NCI-H2081 treated with DMSO at 0.1 percent for 48 hours (cell line): ENCODE data around the gene RAET1G.
"Not testable (repeated sequence)": the region's sequence is repeated elsewhere in the genome, so short reads cannot be mapped to it uniquely, and the experiment has no call there.

Experiments
- DNase-seq: peaks from one replicate; lab custom pipeline; 2025; lab: John Stamatoyannopoulos, UW

The RAET1G gene

DNA sequence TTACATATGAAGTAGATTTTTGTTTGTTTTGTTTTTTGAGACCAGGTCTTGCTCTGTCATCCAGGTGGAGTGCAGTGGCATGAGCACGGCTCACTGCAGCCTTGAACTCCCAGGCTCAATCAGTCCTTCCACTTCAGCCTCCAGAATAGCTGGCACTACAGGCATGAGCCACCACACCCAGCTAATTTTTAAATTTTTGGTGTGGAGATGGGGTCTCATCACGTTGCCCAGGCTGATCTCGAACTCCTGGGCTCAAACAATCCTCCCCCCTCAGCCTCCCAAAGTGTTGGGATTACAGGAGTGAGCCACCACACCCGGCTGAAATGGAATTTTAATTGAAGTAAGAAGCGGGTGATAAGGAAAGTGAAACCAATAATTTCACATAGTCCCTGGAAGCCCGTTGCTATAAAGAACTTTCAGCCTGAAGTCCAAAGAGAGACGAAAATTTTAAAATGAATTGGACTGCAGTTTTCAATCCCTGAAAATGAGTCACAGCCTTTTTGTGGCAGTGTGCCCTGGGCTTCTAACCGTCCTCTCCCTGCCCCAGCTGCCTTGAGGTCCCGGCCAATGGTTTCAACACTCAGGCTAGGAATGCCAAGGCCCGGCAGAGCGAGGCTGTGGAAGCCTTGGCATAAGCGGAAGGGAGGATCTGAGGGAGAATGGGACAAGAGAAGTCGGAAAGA, 25.8 kb downstream of the RAET1G start:
- DNase-seq: no peak

DNA sequence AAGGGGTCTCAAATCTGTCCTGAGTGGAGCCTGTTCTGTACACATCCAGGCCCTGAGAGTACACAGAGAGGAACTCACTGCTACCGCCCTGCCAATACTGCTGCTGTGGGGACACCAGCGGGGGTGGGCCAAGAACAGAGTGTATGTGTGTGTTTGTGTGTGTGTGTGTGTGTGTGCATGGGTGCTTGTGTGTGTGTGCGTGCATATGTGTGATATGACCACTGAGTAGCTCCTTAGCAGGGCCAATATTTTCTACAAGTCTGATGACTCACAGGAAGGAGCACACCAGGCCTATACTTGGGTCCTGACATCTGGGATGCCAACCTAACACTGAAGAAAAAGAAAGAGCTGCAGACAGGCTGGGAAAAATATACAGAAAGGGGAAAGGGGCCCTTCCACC, 26.4 kb downstream of the RAET1G start:
- DNase-seq: no peak

DNA sequence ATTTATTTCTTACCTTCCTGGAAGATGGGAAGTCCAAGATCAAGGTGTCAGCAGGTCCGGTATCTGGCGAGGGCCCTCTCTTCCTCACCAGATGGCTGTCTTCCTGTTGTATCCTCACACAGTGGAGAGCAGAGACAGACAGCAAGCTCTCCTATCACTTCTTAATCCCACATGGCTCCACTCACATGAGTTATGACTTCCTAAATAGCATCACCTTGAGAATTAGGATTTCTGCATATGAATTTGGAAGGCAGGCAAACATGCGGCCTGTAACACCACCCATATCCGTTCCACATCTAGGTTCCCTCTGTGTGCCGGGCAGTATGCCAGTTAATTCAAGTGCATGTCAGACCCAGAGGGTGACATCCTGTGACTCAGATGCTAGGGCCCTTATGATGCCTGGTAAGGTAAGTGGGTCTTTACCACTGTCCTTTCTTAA, 27.1 kb downstream of the RAET1G start:
- peak; percentile 8 for DNase-seq

DNA sequence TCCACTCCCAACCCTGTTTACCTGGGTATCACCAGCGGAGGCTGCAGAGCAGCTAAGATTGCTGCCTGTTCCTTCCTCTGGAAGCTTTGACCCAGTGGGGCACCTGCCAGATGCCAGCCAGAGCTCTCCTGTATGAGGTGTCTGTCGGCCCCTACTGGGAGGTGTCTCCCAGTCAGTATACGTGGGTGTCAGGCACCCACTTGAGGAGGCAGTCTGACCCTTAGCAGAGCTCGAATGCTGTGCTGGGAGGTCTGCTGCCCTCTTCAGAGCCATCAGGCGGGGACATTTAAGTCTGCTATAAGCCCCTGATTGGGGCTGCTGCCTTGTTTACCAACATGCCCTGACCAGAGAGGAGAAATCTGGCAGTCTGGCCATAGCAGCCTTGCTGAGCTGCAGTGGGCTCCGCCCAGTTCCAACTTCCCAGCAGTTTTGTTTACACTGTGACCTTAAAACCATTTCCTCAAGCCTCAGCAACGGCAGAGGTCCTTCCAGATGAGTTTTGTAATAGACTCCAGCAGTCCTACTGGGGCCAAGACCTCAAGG, 27.8 kb downstream of the RAET1G start:
- DNase-seq: no peak

DNA sequence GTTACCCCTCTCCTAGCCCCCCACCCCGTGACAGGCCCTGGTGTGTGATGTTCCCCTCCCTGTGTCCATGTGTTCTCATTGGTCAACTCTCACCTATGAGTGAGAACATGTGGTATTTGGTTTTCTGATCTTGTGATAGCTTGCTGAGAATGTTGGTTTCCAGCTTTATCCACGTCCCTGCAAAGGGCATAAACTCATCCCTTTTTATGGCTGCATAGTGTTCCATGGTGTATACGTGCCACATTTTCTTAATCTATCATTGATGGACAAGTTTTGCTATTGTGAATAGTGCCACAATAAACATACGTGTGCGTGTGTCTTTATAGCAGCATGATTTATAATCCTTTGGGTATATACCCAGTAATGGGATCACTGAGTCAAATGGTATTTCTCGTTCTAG, 31.1 kb downstream of the RAET1G start:
- DNase-seq: not testable (repeated sequence)

DNA sequence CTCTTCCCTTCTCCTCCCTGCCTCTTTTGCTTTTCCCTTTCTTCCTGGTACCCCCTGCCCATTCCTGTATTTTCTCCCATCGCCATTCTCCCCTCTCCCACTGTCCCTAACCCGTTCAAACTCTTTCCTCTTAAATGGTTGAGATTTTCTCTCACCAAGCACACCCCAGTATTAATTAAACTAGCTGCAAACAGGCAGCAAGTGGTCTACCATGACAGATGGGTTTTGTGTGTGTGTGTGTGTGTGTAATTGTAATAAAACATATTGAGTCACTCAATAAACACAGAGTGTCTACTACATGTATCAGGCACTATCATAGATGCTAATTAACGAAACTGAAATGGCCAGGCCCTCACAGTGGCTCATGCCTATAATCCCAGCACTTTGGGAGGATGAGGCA, 31.7 kb downstream of the RAET1G start:
- no peak for DNase-seq

DNA sequence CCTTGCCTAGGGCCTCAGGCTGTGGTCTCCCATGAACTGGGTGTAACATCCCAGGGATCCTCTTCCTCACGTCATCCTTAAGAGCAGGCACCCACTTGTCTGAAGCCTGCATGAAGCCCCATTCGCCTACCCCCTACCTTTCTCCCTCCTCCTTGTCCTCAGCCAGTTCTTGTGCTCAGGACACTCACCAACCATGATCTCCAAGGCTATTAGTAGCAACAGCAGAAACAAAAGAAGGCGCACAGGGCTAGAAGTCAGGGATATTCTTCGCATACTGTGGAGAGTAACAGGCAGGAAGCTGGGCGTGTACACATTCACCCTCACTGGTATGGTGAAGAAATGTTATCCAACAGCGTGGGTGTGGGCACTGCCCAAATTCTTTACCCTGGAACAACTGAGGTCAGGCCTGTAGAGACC, 32.3 kb downstream of the RAET1G start:
- DNase-seq: no peak

DNA sequence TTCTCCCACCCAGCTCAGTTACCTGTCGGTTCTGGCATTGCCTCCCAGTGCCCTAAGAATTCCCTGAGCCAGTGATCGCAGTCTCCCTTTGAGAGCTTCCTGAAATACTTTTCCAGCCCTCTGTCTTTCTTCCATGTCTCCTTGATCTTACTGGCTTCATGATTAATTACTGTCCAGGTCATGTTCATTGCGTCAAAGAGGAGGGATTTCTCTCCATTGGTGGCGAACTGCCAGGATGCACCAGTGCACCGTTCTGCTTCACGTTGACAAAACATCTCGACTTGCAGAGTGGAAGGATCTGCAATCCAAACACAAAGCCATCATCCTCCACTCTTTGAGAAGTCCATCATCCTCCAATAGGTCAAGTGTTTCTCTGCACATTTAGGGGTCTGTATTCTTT, 33.6 kb downstream of the RAET1G start:
- DNase-seq: no peak

DNA sequence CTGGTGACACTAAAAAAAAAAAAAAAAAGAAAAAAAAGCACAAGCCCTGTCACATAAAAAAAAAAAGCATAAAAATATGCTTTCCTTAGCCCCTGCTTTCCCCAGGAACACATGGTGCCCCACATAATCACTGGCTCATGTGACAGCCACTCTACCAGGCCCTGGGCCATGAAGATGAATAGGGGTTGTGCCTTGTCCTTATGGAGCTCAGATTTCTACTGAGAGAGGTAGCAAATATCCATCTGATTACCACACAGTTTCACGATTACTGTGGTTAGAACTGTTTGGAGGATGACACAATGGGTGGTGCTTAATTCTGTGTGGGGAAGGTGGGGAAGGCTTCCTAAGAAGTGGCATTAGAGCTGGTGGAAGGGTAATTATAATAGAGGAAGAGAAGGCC, 34.3 kb downstream of the RAET1G start:
- DNase-seq: no peak

DNA sequence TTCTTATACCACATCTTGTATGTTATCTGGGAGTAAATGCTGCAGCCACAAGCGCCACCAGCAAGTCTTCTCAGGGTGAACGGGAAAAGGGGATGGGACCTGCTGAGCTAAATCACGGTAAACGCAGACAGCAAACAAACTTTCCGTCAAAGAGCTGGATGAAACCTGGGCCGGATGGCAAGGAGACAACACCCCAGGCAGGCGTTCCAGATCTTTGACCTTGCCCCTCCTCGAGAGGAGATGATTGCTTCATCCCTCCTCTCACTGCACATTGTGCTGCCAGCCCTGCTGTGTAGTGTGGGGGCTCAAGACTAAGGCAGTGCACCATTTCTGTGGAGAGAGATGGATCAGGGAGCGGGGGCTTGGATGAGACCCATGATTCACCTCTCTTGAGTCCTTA, 34.8 kb downstream of the RAET1G start:
- no peak for DNase-seq

DNA sequence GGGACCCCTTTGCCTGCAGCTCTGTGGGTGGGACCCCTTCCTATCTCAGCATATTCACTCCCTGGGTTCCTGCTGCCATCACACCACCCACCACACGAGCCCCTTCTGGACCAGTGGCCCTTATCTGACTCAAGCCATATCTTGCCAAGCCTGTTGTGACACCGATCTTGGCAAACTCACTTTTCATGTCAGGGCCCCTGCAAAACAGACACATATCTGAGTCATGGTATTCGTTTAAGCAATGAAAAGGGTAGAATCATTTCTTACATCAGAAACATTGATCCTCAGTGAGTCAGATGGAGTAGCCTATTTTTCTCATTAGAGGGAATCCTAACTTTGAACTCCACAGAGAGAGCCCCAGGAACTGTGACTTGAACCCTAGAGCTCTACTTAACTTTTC, 35.6 kb downstream of the RAET1G start:
- DNase-seq: no peak

DNA sequence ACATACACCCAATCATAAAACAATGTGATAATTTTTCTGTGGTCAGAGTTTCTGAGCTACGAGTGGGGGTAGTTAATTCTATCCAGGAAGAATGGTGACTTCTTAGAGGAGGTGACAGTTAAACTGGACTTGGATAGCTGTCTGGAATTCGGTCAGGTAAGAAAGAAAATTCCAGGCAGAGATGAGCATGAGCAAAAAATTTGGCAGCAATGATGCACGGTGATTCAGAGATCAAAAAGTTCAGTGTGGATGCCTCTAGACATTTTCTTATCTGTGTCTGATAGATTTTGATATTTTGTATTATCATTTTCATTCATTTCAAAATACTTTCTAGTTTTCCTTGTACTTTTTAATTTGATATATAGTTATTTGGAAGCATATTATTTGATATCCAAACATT, 37.0 kb downstream of the RAET1G start:
- no peak for DNase-seq

DNA sequence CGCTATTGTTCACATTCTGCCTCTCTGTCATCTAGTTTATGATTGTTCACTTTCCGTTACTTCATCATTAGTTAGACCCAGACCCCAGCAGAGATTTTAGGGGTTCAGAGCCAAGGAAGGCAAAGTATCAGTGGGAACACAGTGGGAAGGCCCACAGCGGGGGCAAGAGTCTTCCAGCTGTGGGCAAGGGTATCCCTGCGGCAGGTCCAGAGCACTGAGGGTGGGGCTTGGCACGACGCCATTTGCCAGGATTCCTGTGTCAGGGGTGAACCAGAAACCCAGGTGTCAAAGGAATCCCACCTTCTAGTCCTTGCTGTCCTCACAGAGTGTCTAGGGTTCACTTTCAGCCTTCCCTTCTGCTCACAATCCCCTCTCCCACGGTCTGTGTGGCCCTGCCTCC, 38.3 kb downstream of the RAET1G start:
- no peak for DNase-seq

DNA sequence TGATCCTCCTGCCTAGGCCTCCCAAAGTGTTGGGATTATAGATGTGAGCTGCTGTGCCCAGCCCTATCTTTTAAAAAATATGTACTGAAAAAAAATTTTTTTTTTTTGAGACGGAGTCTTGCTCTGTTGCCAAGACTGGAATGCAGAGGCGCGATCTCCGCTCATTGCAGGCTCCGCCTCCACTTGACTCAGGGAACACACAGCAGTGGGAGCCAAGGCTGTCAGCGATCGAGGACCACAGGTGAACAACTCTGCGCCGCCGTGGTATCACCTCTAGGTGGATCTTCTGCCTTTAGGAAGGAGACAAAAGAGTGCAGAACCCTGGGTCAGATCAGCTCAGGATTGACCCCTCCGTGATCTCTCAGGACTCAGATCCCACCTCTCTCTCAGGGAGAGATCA, 38.7 kb downstream of the RAET1G start:
- DNase-seq: no peak

DNA sequence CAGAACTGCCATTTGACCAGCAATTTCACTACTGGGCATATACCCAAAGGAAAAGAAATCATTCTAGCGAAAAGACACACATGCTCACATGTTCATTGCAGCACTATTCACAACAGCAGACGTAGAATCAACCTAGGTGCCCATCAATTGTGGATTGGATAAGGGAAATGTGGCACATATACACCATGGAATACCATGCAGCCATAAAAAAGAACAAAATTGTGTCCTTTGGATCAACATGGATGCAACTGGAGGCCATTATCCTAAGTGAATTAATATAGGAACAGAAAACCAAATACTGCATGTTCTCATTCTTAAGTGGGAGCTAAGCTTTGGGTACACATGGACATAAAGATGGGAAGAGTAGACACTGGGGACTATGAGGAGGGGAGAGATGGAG, 41.1 kb downstream of the RAET1G start:
- no peak for DNase-seq

DNA sequence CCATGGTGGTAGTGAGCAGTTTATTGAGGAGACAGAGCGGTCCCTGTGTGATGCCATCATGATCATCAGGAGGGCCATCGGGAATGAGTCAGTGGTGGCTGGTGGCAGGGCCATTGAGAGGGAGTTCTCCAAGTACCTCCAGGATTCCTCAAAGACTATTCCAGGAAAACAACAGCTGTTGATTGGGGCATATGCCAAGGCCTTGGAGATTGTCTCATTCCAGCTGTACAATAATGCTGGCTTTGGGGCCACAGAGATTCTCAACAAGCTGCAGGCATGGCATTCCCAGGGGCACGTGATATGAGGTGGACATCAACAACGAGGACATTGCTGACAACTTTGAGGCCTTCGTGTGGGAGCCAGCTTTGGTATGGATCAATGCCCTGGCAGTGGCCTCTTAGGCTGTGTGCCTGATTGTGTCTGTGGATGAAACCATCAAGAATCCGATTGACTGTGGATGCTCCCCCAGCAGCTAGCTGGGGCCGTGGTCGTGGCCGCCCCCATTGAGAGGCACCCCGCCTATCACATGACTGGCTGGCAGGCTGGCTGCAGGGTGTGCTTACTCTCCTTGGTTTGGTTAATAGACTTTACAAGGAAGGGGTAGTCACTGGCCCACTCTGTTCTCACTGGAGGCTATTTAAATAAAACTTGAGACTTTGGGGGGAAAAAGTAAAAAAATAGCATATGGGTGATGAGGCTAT, 41.7 kb downstream of the RAET1G start:
- no peak for DNase-seq

DNA sequence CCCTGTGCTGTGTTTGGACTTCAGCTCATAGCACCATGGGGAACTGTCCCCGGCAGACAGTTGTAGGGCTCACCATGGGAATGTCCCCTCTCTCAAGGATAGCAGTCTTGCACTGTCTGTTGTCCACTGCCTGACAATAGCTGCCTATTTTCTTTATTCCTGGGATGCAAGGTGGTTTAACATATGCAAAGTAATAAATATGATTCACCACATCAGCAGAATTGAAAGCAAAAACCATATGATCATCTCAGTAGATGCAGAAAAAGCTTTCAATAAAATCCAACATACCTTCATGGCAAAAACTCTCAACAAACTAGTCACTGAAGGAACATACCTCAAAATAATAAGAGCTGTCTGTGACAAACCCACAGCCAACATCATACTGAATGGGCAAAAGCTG, 45.3 kb downstream of the RAET1G start:
- DNase-seq: no peak

DNA sequence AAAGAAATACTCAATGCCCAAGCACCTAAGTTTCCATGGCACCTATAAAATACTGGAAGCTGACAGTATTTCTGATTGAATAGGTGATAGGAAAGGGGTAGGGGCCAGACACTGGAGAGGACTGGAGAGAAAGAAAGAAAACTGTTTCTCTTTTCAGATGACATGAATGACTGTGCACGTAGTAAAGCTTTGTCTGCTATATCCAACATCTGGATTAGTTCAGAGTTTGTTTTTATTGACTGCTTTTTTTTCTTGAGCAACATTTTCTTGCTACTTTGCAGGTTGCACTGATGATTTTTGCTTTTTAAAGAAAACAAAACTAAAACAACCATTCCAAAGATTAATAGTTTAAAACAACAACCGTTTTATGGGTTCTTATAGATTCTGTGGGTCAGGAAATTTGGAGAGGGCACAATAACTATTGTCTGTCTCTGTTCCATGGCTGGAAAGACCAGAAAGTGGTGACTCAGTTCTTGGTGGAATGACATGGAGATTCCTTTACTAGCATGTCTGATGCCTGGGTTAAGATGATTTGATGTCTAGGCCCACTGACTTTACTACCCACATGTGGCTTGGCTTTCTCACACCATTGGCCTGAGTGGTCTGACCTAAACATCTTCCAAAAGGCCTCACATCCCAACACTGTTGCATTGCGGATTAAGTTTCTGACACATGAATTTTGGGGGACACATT, 46.5 kb downstream of the RAET1G start:
- DNase-seq: no peak

DNA sequence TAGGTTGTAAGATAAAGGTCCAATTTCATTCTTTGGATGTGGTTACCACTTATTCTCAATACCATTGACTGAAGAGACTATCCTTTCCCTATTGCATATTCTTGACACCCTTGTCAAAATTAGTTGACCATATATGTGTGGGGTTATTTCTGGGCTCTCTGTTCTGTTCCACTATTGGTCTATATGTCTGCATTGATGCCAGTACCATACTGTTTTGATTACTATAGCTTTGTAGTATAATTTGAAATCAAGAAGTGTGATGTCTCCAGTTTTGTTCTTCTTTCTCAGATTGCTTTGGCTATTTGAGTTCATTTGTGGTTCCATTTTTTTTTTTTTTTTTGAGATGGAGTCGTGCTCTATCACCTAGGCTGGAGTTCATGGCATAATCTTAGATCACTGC, 50.7 kb downstream of the RAET1G start:
- DNase-seq: no peak

DNA sequence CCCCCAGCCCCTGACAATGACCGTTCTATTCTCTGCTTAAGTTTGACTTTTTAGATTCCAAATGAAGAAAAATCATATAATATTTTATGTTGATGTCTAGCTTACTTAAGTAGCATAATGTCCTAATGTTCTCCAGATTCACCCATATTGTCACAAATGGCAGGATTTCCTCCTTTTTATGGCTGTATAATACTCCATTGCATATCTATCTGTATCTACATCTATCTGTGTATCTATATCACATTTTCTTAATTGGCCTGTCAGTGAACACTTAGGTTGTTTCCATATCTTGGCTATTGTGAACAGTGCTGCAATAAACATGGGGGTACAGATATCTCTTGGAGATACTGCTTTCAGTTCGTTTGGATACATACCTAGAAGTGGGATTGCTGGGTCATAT, 51.7 kb downstream of the RAET1G start:
- DNase-seq: no peak

DNA sequence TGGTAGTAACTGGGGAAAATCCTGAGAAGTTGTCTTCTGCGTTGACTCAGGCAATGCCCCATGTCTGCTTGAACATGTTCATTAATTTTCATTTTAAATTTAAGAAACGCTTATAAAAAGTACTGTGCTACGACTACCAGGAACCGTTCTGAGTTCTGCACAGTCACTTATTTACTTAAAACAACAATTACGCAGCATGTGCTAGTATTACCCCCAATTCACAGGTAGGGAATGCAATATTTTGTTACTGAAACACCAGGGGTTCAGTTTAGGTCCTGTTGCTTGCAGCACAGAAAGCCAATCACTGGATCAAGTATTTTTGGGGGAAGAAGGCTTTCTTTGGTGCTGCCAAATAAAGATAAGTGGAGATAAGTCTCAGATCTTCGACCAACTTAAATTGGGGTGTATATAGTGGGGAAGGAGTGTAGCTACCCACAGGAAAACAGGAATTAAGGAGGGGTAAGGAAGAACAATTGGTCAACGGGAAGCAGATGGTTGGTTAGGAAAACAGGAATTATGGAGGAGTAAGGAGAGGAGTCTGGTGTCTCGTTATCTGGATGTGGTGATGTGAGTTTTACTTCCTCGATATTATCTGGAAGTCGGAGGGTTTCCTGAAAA, 53.5 kb downstream of the RAET1G start:
- DNase-seq: no peak

DNA sequence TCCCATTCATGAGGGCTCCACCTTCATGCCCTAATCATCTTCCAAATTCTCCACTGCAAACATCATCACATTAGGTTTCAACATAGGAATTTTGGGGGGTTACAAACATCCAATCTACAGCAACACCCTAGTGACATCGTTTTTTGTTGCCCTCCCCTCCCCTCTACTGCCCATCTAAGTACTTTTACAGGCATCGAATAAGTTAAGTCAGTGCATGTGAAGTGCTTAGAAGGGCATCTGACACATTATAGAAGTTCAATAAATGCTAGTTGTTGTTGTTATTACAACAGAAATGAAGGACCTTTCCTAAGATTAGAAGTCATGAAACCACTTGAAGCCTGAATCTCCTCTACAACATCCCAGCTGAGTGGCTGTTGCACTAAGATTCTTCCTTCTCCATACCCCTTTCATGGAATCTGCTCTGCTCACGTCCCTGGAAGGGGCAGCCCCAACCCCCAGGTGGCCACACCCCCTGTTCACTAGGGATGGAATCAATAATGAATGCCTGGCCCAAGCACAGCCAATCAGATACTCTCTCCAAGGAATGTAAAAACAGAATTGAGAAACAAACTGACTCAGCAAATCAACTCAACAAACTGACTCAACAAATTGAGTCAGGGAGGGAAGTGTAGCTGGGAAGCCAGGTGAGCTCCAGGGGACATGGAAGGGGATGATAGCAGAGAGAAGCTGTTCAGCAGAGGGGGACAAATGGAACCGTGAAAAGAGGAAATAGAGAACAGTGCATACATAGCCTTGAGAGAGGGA, 54.9 kb downstream of the RAET1G start:
- no peak for DNase-seq
